ENCODE measurements around the gene PTH2R.

PTH2R gene

GRCh38 chr2:208406474-208407451 is at the start of gene PTH2R:
PTH2R (plus strand) TSS chr2:208406792; CDS start chr2:208407044, 252 bp downstream.
- peak within 1 kb of the TSS; percentile 51 for H3K9ac ChIP-seq (ENCODE audit: low read depth, low read length)

GRCh38 chr2:208356846-208357574 is 49.6 kb upstream of the PTH2R start:
- H3K4me3 ChIP-seq (ENCODE audit: low read depth, low read length): no peak overlapping the region
- H3K36me3 ChIP-seq (ENCODE audit: control insufficient read depth, insufficient read depth, low read length): peaks cover 16% of the 10 kb centered on the region
- no peak overlapping the region for H3K9ac ChIP-seq (ENCODE audit: low read depth, low read length)
- H3K9me3 ChIP-seq (ENCODE audit: control insufficient read depth, insufficient read depth, low read length): no peaks in the 10 kb centered on the region
- no peaks in the 10 kb centered on the region for H3K4me1 ChIP-seq (ENCODE audit: control insufficient read depth, insufficient read depth, low read length)
- H3K27me3 ChIP-seq (ENCODE audit: control insufficient read depth, insufficient read depth, low read length): no peaks in the 10 kb centered on the region

More at GRCh38 chr2:208406474-208407451, at the start of gene PTH2R:
- H3K36me3 ChIP-seq (ENCODE audit: control insufficient read depth, insufficient read depth, low read length): no peaks in the 10 kb centered on the region
- H3K4me3 ChIP-seq (ENCODE audit: low read depth, low read length): peak within 1 kb of the TSS; percentile 62
- no peaks in the 10 kb centered on the region for H3K9me3 ChIP-seq (ENCODE audit: control insufficient read depth, insufficient read depth, low read length)
- H3K27me3 ChIP-seq (ENCODE audit: control insufficient read depth, insufficient read depth, low read length): peaks cover 43% of the 10 kb centered on the region
- no peaks in the 10 kb centered on the region for H3K4me1 ChIP-seq (ENCODE audit: control insufficient read depth, insufficient read depth, low read length)

- Histone ChIP-seq H3K36me3 (ENCODE audit: control insufficient read depth, insufficient read depth, low read length) (peaks cover 8% of the 10 kb centered on the region), H3K9ac (ENCODE audit: low read depth, low read length) (no peak overlapping the region), H3K4me3 (ENCODE audit: low read depth, low read length) (no peak overlapping the region), H3K9me3 (ENCODE audit: control insufficient read depth, insufficient read depth, low read length) (no peaks in the 10 kb centered on the region), H3K27me3 (ENCODE audit: control insufficient read depth, insufficient read depth, low read length) (no peaks in the 10 kb centered on the region), H3K4me1 (ENCODE audit: control insufficient read depth, insufficient read depth, low read length) (no peaks in the 10 kb centered on the region)
Observed at GRCh38 chr2:208358758-208359631, 47.6 kb upstream of the PTH2R start.

- Histone ChIP-seq H3K9me3 (ENCODE audit: control insufficient read depth, insufficient read depth, low read length) (no peaks in the 10 kb centered on the region), H3K4me3 (ENCODE audit: low read depth, low read length) (no peak overlapping the region), H3K9ac (ENCODE audit: low read depth, low read length) (no peak overlapping the region), H3K27me3 (ENCODE audit: control insufficient read depth, insufficient read depth, low read length) (no peaks in the 10 kb centered on the region), H3K4me1 (ENCODE audit: control insufficient read depth, insufficient read depth, low read length) (no peaks in the 10 kb centered on the region), H3K36me3 (ENCODE audit: control insufficient read depth, insufficient read depth, low read length) (peaks cover 8% of the 10 kb centered on the region)
Observed at GRCh38 chr2:208359632-208359986, 47.0 kb upstream of the PTH2R start.

- Histone ChIP-seq H3K9me3 (ENCODE audit: control insufficient read depth, insufficient read depth, low read length) (no peaks in the 10 kb centered on the region), H3K4me1 (ENCODE audit: control insufficient read depth, insufficient read depth, low read length) (no peaks in the 10 kb centered on the region), H3K27me3 (ENCODE audit: control insufficient read depth, insufficient read depth, low read length) (no peaks in the 10 kb centered on the region), H3K9ac (ENCODE audit: low read depth, low read length) (no peak overlapping the region), H3K4me3 (ENCODE audit: low read depth, low read length) (no peak overlapping the region), H3K36me3 (ENCODE audit: control insufficient read depth, insufficient read depth, low read length) (peaks cover 3% of the 10 kb centered on the region)
Observed at GRCh38 chr2:208360259-208361076, 46.1 kb upstream of the PTH2R start.

- Histone ChIP-seq H3K4me1 (ENCODE audit: control insufficient read depth, insufficient read depth, low read length) (no peaks in the 10 kb centered on the region), H3K4me3 (ENCODE audit: low read depth, low read length) (no peak overlapping the region), H3K9me3 (ENCODE audit: control insufficient read depth, insufficient read depth, low read length) (no peaks in the 10 kb centered on the region), H3K9ac (ENCODE audit: low read depth, low read length) (no peak overlapping the region), H3K27me3 (ENCODE audit: control insufficient read depth, insufficient read depth, low read length) (no peaks in the 10 kb centered on the region), H3K36me3 (ENCODE audit: control insufficient read depth, insufficient read depth, low read length) (no peaks in the 10 kb centered on the region)
Observed at GRCh38 chr2:208361077-208361441, 45.5 kb upstream of the PTH2R start.

- Histone ChIP-seq H3K9ac (ENCODE audit: low read depth, low read length) (no peak overlapping the region), H3K36me3 (ENCODE audit: control insufficient read depth, insufficient read depth, low read length) (no peaks in the 10 kb centered on the region), H3K4me3 (ENCODE audit: low read depth, low read length) (no peak overlapping the region)
Observed at GRCh38 chr2:208363485-208363884, 43.1 kb upstream of the PTH2R start.

GRCh38 chr2:208366215-208367127 is 40.1 kb upstream of the PTH2R start:
- H3K9ac ChIP-seq (ENCODE audit: low read depth, low read length): no peak overlapping the region
- no peaks in the 10 kb centered on the region for H3K27me3 ChIP-seq (ENCODE audit: control insufficient read depth, insufficient read depth, low read length)
- H3K36me3 ChIP-seq (ENCODE audit: control insufficient read depth, insufficient read depth, low read length): no peaks in the 10 kb centered on the region
- H3K4me1 ChIP-seq (ENCODE audit: control insufficient read depth, insufficient read depth, low read length): no peaks in the 10 kb centered on the region
- H3K9me3 ChIP-seq (ENCODE audit: control insufficient read depth, insufficient read depth, low read length): no peaks in the 10 kb centered on the region
- H3K4me3 ChIP-seq (ENCODE audit: low read depth, low read length): no peak overlapping the region

More at GRCh38 chr2:208363485-208363884, 43.1 kb upstream of the PTH2R start:
- no peaks in the 10 kb centered on the region for H3K27me3 ChIP-seq (ENCODE audit: control insufficient read depth, insufficient read depth, low read length)
- H3K9me3 ChIP-seq (ENCODE audit: control insufficient read depth, insufficient read depth, low read length): no peaks in the 10 kb centered on the region
- no peaks in the 10 kb centered on the region for H3K4me1 ChIP-seq (ENCODE audit: control insufficient read depth, insufficient read depth, low read length)

- Histone ChIP-seq H3K4me1 (ENCODE audit: control insufficient read depth, insufficient read depth, low read length) (no peaks in the 10 kb centered on the region), H3K36me3 (ENCODE audit: control insufficient read depth, insufficient read depth, low read length) (no peaks in the 10 kb centered on the region), H3K9ac (ENCODE audit: low read depth, low read length) (no peak overlapping the region), H3K27me3 (ENCODE audit: control insufficient read depth, insufficient read depth, low read length) (no peaks in the 10 kb centered on the region), H3K4me3 (ENCODE audit: low read depth, low read length) (no peak overlapping the region), H3K9me3 (ENCODE audit: control insufficient read depth, insufficient read depth, low read length) (no peaks in the 10 kb centered on the region)
Observed at GRCh38 chr2:208369091-208369490, 37.5 kb upstream of the PTH2R start.

All from iPS-15b (cell line).